Peyer's patch (tissue), 4 donors: ENCODE measurements around the gene CSF3R.
"Not testable (repeated sequence)": the region's sequence is repeated elsewhere in the genome, so short reads cannot be mapped to it uniquely, and the experiment has no call there.

Experiments used
- CTCF ChIP-seq, 6 experiments: fragments of 450-650 bp in 4 of 6; fragments of 200-600 bp in 2 of 6; sonication (generic) in 1 of 6; IDR thresholded peaks; one replicate each; pipeline ENCODE4 v1.5.1; 2017 to 2019; ENCODE audit warnings: antibody characterized with exemption in 6 of 6, mild to moderate bottlenecking in 3 of 6, moderate library complexity in 1 of 6
- POLR2A ChIP-seq, 2 donors: fragments of 450-650 bp; IDR thresholded peaks; one replicate each; pipeline ENCODE4 v1.5.1; 2017; ENCODE audit warnings: antibody characterized with exemption in 2 of 2, mild to moderate bottlenecking in 2 of 2, moderate library complexity in 2 of 2

DNA sequence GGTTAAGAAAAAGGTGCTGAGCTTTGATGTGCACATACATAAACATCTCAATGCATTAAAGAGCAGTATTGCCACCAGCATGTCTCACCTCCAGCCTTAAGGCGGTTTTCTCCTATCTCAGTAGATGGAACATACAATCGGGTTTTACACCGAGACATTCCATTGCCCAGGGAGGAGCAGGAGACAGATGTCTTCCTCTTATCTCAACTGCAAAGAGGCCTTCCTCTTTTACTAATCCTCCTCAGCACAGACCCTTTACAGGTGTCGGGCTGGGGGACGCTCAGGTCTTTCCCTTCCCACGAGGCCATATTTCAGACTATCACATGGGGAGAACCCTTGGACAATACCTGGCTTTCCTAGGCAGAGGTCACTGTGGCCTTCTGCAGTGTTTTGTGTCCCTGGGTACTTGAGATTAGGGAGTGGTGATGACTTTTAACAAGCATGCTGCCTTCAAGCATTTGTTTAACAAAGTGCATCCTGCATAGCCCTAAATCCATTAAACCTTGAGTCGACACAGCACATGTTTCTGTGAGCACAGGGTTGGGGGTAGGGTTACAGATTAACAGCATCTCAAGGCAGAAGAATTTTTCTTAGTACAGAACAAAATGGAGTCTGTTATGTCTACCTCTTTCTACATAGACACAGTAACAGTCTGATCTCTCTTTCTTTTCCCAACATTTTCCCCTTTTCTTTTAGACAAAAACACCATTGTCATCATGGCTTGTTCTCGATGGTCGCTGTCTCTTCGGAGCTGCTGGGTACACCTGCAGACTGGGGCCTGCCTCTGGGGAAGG is 6.7 kb upstream of the CSF3R start:
- TF ChIP-seq CTCF, POLR2A (IDR thresholded peaks at IDR 0.05): not testable (repeated sequence)
